ENCODE data around the gene MAP4. TPM values are rescaled to one million over a fixed set of nuclear protein-coding genes. Genes with fewer than 3 reads are reported as not detected.

MAP4 gene
- total and polyA plus RNA-seq, 2 of the 13 experiments (the other 11 are each of a cell fraction or from before 2014, with no cell fraction given) = 33.1 to 38.7 TPM

- H3K27me3 ChIP-seq (ENCODE audit: control insufficient read depth in 1 of 2, insufficient read depth in 2 of 2, low read length in 2 of 2) = no peaks in the 10 kb centered on the region
- H3K9me3 ChIP-seq (ENCODE audit: low read length) = no peaks in the 10 kb centered on the region
- H3K79me2 ChIP-seq (ENCODE audit: insufficient read depth, low read length) = peaks cover 21% of the 10 kb centered on the region
- no peak for ATAC-seq
- no peak overlapping the region for H3K27ac ChIP-seq (ENCODE audit: extremely low read length, insufficient read depth, low read length)
- peaks cover 14% of the 10 kb centered on the region for H3K4me1 ChIP-seq (ENCODE audit: insufficient read depth, low read length)
- TF ChIP-seq TRAFD1 (CRISPR knock-in tag; IDR thresholded peaks at IDR 0.05; ENCODE audit: borderline replicate concordance) (no peak), ZBTB34 (CRISPR knock-in tag; IDR thresholded peaks at IDR 0.05) (no peak), RAD51 (IDR thresholded peaks at IDR 0.05; ENCODE audit: borderline replicate concordance) (no peak), ZNF230 (CRISPR knock-in tag; IDR thresholded peaks at IDR 0.05) (no peak)
- in situ Hi-C loops (cut with HindIII; ENCODE audit: extremely low pct_ligation_motif_present, low pct_unique_long_range_greater_than_20kb) (loop anchor here (10.0 kb wide), 2 partner anchors 142 to 158 kb away; no protein-coding TSS in a partner anchor), intact Hi-C loops (cut with micrococcal nuclease; ENCODE audit: unreplicated experiment) (no loop called here)
- no TSS peak for BruUV-seq (replicated peaks)
- no peak overlapping the region for H3K9ac ChIP-seq (ENCODE audit: insufficient read depth, low read depth, low read length)
- POLR2A ChIA-PET = no interaction called here
- WGBS (ENCODE audit: low lambda C conversion rate) = 100% methylated on average over 2 of the region's 2 CpGs
- no peak for DNase-seq (ENCODE audit: low spot score)
- H3K4me3 ChIP-seq (replicated peaks in 1 of 3; ENCODE audit: insufficient read depth in 1 of 3, low read depth in 2 of 3, low read length in 3 of 3) = no peak overlapping the region
- no peak for FAIRE-seq
- peaks cover 12% of the 10 kb centered on the region for H4K20me1 ChIP-seq (ENCODE audit: insufficient read depth, low read length)
- peaks cover 7 to 47% of the 10 kb centered on the region in 2 experiments; a peak in 4 of 5 replicates for H3K36me3 ChIP-seq (replicated peaks in 1 of 2; ENCODE audit: control insufficient read depth in 1 of 2, insufficient read depth in 2 of 2, low read length in 2 of 2)
- no peak overlapping the region for H2AFZ ChIP-seq (ENCODE audit: low read length)
- CTCF ChIA-PET (ENCODE audit: low intra/inter-chr PET ratio, low total read pairs) = no interaction called here
- H3K4me2 ChIP-seq (ENCODE audit: low read depth, low read length) = no peak overlapping the region
Measured at GRCh38 chr3:47996440-47996839, 19.8 kb downstream of the MAP4 start.

GRCh38 chr3:47994180-47994579 lies 22.0 kb downstream of the MAP4 start:
- H3K4me1 ChIP-seq (ENCODE audit: insufficient read depth, low read length) = no peaks in the 10 kb centered on the region
- H3K9me3 ChIP-seq (ENCODE audit: low read length) = no peaks in the 10 kb centered on the region
- H4K20me1 ChIP-seq (ENCODE audit: insufficient read depth, low read length) = peaks cover 9% of the 10 kb centered on the region
- no TSS peak for BruUV-seq (replicated peaks)
- H2AFZ ChIP-seq (ENCODE audit: low read length) = no peak overlapping the region
- no peak overlapping the region for H3K4me3 ChIP-seq (replicated peaks in 1 of 3; ENCODE audit: insufficient read depth in 1 of 3, low read depth in 2 of 3, low read length in 3 of 3)
- peaks cover 9 to 58% of the 10 kb centered on the region in 2 experiments for H3K36me3 ChIP-seq (replicated peaks in 1 of 2; ENCODE audit: control insufficient read depth in 1 of 2, insufficient read depth in 2 of 2, low read length in 2 of 2)
- in situ Hi-C loops (cut with HindIII; ENCODE audit: extremely low pct_ligation_motif_present, low pct_unique_long_range_greater_than_20kb) (loop anchor here (10.0 kb wide), 2 partner anchors 139 to 161 kb away; no protein-coding TSS in a partner anchor), intact Hi-C loops (cut with micrococcal nuclease; ENCODE audit: unreplicated experiment) (no loop called here)
- H3K27me3 ChIP-seq (ENCODE audit: control insufficient read depth in 1 of 2, insufficient read depth in 2 of 2, low read length in 2 of 2) = no peaks in the 10 kb centered on the region
- DNase-seq (ENCODE audit: low spot score) = no peak
- ChIA-PET CTCF (ENCODE audit: low intra/inter-chr PET ratio, low total read pairs) (no interaction called here), POLR2A (no interaction called here)
- 86% methylated on average over 3 of the region's 3 CpGs for WGBS (ENCODE audit: low lambda C conversion rate)
- no peak overlapping the region for H3K9ac ChIP-seq (ENCODE audit: insufficient read depth, low read depth, low read length)
- ATAC-seq = no peak
- no peak overlapping the region for H3K4me2 ChIP-seq (ENCODE audit: low read depth, low read length)
- FAIRE-seq = no peak
- H3K27ac ChIP-seq (ENCODE audit: extremely low read length, insufficient read depth, low read length) = no peak overlapping the region
- H3K79me2 ChIP-seq (ENCODE audit: insufficient read depth, low read length) = peaks cover 20% of the 10 kb centered on the region
- TF ChIP-seq SSRP1 (CRISPR knock-in tag; IDR thresholded peaks at IDR 0.05) (no peak), ZNF773 (CRISPR knock-in tag; IDR thresholded peaks at IDR 0.05; ENCODE audit: borderline replicate concordance) (no peak), UBTF (CRISPR knock-in tag; IDR thresholded peaks at IDR 0.05) (no peak), SKI (IDR thresholded peaks at IDR 0.05; ENCODE audit: partially characterized antibody) (no peak)
- TF ChIP-seq, protein P1, sequence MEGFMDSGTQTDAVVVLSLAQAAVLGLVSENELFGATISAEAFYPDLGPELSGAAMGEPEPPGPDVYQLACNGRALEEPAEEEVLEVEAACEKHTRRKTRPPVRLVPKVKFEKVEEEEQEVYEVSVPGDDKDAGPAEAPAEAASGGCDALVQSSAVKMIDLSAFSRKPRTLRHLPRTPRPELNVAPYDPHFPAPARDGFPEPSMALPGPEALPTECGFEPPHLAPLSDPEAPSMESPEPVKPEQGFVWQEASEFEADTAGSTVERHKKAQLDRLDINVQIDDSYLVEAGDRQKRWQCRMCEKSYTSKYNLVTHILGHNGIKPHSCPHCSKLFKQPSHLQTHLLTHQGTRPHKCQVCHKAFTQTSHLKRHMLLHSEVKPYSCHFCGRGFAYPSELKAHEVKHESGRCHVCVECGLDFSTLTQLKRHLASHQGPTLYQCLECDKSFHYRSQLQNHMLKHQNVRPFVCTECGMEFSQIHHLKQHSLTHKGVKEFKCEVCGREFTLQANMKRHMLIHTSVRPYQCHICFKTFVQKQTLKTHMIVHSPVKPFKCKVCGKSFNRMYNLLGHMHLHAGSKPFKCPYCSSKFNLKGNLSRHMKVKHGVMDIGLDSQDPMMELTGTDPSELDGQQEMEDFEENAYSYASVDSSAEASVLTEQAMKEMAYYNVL (CRISPR knock-in tag; IDR thresholded peaks at IDR 0.05; ENCODE audit: borderline replicate concordance) = no peak
